Suprapubic skin (tissue), 3 donors: Measurements from ENCODE around the gene PREX1.

Experiments used
- CTCF ChIP-seq, 2 donors: fragments of 200-600 bp in 1 of 2; fragments of 450-650 bp in 1 of 2; sonication (generic) in 1 of 2; IDR thresholded peaks; one replicate each; pipeline ENCODE4 v1.5.1; 2016 to 2019; ENCODE audit warnings: antibody characterized with exemption in 2 of 2, mild to moderate bottlenecking in 1 of 2, moderate library complexity in 1 of 2
- POLR2AphosphoS5 ChIP-seq, 3 donors: sonication (generic); formaldehyde crosslinking; IDR thresholded peaks; one replicate each; pipeline ENCODE4 v1.6.1; 2017; ENCODE audit warnings: antibody characterized with exemption in 3 of 3

DNA sequence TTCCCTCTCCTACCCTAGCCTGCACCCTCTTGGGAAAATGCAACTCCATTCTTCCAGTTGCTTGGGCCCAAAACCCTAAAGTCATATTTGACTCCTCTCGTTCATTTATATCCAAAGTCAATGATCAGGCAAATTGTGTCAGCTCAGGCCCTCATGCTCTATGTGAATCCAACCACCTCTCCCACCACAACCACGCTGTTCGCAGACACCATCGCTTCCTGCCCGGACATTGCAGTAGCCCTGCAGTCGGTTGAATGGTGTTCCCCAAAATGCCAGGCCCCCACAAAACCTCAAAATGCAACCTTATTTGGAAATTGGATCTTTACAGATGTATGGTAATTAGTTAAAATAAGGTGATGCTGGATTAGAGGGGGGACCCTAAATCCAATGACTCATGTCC lies 98.3 kb downstream of the PREX1 start:
- TF ChIP-seq CTCF (IDR thresholded peaks at IDR 0.05) (no peak), POLR2AphosphoS5 (IDR thresholded peaks at IDR 0.05) (no peak)
